Activated CD4-positive, alpha-beta T cell treated with anti-CD3 and anti-CD28 coated beads, Interleukin-2, Interleukin-6, amounts not matched to agents 100 ng/mL and 50 ng/mL, durations not matched to agents 16 hours and 8 hours (primary cell): ENCODE measurements around the gene CHN2.

Experiments used
- DNase-seq: peaks from one replicate; pipeline ENCODE4 v3.0.0-alpha.2; 2020

Gene CHN2

DNA sequence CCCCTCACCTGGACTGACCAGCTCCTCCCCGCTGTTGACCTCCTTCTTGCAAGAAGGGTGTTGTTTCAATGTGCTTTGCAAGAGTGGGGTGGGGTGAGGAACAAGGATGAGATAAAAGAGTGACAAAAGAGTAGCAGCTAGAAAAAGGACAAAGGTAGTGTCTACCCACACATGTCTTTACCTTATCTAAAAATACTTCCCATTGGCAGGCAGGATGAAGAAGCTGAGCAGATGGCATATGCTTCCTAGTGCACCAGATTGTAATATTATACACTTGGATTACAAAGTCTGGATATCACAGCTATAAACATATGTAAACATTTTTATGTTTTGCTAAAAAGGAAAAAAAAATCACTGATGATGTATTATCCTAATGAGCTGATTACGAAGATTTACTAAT, 34.5 kb downstream of the CHN2 start:
- no peak for DNase-seq

DNA sequence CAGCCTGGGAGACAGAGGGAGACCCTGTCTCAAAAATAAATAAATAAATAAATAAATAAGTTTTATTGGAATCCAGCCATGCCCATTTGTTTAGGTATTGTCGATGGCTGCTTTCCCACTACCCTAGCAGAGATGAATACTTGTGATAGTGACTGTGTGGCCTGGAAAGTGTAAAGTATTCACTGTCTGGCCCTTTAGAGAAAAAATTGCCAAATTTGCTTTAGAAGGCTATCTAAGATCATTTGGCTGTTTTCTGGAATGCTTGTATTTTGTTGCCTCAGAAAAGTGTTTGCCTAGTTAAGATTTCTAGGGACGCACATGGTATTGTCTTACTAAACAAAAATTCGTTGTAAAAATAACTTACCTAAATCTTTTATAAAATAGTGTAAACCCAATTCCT, 35.4 kb downstream of the CHN2 start:
- DNase-seq = no peak

DNA sequence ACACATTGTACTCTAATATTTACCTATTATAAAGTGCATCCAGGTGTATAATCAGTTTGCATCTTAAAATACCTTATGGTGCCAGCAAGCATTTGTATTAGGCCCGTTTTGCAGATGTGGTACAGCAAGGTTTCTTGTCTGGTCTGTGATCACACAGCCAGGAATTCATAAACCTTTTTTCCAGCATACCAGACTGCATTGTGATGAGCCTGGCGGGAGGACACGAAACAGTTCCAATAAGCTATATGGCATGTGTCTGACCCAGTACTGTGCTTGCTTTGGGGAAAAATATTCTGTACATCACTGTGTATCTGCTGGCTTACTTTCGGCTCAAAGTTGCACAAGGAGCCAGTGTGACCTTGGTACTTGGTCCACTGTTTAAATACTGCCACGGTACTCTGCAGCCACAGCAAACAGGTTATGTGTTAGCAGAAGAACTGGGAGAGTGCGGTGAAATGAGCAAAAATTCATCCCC, 36.3 kb downstream of the CHN2 start:
- no peak for DNase-seq

DNA sequence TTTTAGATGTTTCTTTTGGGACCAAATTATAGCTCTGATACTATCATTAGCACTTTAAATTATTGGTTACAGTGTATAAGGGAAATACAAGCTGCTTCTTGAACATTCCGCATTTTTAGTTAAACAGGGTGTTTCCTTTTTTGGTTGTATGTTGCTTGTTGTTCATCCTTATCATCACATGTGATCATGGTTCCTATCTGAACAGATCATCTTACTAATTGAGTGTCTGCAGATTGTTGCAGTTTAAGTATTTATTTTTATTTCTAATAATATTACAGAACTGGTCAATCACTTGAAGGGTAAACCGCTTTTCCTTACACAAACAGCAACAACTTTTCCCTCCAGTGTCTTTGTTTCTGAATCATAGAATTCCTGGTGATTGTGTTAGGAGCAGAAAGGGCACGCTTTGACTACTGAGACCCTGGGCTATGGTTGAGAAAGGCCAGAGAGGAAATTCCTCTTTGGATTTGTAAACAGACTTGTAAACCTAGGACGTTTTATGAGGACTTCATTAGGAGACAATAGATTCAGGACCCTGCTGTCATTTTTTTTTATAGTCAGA, 37.2 kb downstream of the CHN2 start:
- no peak for DNase-seq

DNA sequence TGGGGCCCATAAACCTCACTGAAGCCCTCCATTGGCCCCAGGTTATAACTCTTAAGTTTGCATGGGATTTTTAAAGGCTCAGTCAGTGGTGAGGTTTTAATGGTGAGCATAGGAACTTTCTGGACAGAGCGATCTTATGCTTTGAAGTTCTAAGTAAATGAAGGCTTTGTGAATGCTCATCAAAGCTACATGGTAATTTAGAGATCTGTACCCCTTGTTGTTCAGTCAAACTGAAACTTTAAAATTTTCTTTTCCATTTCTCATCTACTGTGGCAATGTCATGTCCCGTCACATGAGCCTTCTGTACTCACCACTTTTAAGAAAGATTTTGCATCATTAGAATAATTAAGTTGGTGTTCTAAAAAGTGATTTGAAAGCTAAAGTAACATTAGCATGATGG, 39.9 kb downstream of the CHN2 start:
- peak; percentile 44 for DNase-seq

DNA sequence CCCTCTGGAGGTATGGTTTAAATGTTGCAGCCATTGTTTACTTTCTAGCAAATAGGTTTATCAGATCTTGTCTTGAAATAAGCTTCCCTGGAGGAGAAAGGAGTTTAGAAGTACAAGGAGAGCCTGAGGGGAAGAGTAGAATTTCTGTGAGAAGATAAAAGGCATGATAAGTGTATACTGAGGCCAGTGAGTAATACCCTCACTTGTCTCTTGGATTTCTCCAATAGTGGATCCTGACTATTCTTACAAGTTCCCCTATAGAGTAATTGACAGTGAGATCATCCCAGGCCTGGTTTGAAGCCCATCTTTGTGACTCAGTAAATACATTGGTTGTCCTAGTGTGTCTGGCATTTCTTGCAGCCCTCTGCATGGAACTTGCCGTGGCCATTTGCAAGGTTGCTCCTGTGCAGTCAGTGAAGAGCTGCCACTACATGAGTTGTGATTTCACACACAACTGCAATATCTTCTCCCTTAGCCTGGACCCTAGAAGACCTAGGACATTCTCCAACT, 41.6 kb downstream of the CHN2 start:
- no peak for DNase-seq

DNA sequence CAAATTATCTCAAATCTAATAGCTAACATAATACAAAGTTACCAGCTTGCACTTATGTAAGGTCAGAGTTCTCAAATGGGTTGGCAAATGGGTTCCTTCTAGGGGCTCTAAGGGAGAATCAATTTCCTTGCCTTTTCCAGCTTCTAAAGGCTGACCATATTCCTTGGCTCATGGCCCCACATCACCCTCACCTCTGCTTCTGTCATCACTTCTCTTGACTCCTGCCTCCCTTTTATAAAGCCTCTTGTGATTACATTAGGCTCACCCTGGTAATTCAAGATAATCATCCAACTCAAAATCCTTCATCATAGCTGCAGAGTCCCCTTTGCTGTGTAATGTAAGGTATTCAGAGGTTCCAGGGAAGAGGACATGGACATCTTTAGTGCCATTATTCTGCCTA, 42.1 kb downstream of the CHN2 start:
- DNase-seq = no peak

DNA sequence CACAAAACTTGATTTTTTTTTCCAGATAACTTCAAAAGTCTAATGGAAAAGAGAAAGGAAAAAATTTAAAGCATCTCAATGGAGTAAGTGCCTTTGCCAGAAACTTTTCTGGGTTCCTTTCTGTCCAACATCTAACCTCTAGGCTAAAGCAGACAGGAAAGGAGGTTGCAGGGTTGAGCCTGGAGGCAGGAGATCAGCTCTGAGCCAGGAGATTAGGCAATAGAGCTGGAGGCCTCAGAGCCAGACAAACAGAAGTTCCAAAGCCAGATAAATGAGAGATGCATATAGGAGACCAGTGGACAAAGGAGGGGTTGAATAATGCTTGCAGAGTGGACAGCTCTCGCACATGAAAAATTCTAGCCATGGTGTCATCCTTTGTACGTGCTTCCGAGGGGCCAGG, 42.9 kb downstream of the CHN2 start:
- no peak for DNase-seq

DNA sequence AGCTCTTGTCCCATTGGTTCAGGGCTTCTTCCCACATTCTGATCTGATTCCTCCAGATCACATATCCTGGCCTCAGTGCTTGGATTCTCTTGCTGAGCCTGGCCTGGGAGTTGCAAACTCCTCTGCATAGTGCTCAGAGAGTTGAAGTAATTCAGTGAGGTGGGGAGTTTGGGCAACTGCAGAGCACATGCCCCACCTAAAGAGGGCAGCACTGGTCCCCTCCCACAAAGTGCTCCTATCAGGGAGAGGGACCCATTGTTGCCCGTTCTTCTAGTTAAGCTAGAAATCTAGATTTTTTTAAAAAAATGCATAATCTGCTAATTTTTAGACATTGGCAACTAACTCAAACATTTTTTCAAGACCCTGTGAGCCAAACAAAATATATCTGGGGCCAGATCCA, 45.1 kb downstream of the CHN2 start:
- DNase-seq = peak; percentile 51

DNA sequence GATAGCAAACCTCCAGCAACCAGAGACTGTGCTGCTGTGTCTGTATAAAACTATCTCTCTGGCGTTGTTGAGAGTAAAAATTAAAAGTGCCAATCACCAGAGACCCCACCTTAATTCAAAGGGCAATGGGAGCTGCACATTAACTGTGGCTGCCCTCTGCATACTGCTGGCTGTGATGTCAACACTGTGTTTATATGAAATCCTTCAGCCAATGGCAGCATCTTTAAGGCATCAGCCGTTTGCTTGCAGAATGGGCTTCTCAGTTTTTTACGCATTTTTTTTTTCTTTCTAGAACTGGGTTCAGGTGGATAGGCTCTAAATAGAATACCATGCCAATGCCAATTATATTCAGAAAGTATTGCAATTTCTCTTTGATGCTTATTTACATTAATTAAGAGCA, 47.7 kb downstream of the CHN2 start:
- no peak for DNase-seq

DNA sequence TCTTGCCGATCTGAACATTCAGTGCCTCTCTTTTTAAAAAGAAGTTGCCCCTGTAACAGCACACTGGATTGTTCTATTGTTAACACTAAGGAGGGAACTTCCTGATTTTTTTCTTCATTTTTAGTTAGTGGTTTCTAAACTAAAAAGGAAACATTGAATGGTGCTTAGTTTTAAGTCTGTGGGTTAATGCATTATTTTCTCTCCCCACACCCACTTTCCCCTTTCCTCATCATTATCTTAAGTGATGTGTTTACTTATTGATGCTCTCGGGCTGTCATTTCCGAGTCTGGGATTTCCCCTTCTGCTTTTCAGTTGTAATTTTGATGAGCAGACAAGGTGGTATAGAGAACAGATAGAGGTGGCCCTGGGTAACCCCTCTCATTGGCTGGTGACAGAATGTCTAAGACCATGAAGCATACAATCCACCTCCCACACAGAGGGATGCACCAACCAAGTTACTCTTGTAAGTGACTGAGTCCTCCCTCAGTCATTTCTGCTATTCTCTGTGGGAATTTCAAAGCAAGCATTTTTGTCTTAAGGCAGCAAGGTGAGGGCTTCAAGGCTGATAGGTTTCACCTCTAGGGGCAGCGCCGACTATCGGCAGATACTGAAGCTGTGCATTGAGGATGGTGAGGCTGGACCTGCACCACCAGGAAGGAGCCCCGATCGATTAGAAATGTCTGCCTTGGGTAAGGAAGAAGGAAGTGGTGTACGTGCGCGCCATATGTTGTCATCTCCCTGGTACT, 49.5 kb downstream of the CHN2 start:
- peak; percentile 63 for DNase-seq

DNA sequence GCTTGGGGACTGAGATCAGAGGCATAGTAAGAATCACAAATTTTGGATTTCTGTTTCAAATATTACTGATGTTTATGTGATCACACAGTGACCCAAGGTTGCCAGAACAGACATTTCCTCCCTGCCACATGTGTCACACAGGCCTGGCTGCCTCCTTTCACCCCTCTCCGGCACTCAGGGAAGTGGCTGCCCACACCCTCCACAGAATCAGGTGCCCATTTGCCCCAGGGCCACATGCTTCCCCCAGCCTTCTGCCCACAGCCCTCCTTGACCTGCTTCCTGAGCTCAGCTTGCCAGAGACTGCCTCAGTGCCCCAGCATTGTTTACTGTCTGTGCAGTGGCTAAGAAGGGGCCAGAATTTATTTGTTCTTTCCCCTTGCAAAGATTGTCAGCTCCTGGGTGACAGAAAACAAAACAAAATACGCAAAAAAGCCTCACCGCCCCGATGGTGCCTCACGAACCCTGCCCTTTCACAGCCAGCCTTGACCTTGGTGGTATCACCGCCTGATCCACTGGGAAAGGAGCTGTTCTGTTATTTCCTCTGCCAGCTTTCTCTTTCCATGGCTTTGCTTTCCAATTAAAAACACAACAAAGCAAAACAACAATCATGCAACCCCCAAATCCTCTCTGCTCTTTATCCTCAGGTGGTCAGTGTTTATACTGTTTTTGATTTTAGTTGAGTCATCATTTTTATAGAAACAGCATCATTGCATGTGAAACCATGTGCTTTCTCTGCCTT, 52.8 kb downstream of the CHN2 start:
- no peak for DNase-seq

DNA sequence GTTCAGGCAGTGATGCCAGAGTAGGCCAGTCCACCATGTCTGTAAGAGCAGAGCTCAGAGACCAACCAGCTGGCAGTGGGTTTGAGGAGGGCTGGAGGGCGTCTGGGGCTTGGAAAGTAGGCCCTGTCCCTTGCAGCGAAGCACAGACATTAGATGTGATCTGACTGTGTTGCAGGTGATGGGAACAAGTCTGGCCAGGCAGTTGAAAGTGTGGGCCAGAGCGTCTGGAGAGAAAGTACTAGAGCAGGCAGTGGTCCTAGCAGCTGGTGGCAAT, 53.3 kb downstream of the CHN2 start:
- no peak for DNase-seq

DNA sequence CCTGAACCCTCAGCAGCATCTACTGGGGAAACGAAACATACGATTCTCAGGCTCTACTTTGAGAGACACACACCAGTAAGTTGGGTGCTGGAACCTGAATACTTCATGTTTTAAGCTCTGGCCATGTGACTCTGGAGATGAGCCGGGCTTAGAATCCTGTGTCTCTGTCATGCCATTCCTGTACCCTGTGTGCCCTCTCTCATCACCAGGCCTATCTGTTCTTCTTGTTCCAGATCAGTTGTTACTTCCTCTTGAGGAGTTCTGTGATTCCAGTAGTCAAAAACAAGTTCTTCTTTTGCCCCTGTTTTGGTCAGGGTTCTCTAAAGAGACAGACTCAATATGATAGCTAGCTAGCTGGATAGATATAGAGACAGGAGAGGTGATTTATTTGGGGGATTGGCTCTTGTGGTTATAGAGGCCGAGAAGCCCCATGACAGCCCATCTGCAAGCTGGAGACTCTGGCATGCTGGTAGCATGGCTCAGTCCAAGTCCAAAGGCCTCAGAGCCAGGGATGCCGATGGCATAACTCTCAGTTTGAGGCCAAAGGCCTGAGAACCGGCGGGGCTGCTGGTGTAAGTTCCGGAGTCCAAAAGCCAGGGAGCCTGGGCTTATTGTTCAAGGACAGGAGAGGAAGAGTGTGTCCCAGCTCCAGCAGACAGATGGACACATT, 54.3 kb downstream of the CHN2 start:
- no peak for DNase-seq

DNA sequence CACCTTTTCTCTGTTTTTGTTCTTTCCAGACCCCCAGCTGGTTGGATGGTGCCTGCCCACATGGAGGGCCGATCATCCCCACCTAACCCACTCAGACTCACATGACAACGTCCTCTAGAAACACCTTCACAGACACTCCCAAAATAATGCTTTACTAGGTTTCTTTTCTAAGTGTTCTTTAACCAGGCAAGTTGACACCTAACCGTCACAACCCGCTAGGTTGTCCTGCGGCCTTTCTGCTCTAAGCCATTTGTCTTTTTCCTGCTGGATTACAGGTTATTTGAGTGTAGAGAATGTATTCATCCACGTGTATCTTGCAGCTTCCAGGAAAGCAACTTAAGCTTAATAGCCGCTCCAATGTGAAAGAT, 54.8 kb downstream of the CHN2 start:
- no peak for DNase-seq

DNA sequence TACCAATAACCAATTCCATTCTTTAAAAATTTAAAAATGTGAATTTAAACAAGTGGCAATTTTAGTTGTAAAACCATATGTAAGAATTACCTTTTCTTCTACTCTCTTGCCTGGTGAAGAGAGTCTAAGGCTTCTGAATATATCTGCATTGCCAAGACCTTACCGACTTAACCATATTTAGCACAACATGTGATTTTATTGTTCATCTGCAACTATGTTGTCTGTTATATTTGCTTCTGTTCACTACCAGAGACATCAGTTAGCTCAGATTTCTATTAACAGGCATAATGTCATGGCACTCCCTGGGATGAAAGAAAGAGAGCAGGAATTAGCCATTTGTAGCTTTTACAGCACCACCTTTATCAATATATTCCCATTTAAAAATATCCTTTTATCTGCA, 55.3 kb downstream of the CHN2 start:
- no peak for DNase-seq

DNA sequence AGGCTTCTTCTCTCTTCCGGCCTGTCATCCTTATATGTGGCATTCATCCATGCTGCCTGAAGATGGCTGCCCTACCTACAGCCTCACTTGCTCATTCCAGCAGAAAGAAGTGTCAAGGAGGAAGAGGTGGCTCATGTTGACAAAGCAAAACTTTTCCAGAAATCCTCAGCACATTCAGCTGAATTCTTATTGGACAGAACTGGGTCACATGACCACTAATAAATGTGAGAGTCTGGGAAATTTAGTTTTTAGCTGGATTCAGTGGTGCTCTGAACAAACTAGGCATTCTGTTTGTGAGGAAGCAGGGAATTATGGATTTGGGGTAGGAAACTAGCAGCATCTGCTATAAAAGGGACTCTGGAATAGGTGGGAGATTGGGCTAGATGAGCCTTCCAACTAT, 58.6 kb downstream of the CHN2 start:
- DNase-seq = no peak

DNA sequence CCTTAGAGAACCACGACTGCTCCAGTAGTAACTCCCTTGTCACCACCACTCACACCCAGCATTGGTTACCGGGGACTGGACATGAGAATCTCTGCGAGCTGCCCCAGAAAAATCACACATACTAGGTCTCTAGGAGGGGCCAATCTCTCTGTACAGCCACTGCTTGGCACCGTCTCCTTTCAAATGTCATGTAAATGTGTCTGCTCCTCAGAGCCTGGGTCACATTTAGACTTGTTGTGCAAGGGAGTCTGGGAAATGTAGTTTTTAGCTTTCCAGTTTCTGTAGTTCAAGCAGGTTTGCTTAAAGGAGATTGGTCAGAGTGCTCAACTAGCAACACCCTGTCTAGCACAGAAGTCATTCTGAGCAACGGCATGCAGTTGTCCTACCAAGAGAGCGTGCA, 60.0 kb downstream of the CHN2 start:
- no peak for DNase-seq

DNA sequence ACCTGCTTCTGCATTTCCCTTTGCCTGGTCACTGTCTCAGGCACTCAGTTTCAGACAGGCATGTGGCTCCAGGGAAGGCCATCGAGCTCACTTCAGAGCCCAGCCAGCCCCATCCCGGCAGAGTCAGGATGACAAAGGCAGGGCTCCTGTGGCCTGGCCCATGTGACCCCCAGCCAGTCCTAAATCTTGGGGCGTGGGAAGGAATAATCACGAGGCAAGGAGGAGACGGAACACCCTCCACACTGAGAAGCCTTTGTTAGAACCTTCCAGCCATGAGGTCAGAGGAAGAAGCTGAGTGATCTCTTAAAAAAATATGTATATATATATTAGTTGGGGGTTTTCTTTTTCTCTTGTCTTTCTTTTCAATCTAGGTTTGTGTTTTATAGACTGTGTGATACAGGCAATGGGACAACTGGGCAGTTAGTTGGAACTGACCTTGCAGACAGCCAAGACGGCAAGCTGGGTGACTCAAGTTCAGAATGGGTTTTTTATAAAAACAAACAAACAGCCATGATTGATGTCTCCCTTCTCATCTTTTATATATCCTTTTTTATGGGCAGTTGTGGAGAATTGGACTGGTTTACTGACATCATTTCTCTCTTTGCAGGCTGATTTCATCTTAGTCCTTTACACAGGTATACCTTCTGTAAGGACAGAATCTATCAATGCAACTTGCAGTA, 60.8 kb downstream of the CHN2 start:
- no peak for DNase-seq

DNA sequence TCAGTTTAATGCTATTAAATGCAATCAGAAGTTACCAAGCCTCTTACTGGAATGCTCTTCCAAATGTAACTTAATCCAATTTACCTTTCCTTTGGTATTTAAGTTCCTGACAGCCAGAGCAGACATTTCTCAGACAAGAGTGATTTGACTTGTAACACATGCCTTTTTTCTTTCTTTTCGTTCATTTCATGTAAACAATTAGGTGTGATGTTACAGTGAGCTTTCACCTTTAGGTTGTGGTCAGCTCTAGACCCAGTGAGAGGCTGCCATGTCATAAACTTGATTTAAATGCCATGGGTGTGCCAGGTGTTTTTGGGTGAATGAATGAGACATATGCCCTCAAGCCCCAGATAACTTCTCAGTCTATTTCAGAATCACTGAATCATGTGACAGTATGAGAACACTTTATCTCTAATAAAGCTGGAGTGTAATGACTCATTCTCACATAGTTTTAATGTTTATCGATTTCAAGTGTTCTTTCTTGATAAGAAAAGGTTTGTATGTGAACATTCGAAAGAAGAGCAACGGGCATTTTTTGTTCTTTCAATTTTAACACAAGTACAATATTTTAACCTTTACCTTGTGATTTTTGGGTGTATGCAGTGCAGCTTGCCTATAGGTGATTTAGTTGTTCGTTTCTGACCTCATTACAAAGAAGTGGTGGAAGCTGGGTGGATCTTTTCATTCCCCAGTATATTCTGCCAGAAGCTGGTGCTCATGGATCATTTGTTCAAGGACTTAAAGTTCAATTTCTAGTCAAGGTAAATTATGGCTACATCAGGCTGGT, 61.5 kb downstream of the CHN2 start:
- DNase-seq = no peak

DNA sequence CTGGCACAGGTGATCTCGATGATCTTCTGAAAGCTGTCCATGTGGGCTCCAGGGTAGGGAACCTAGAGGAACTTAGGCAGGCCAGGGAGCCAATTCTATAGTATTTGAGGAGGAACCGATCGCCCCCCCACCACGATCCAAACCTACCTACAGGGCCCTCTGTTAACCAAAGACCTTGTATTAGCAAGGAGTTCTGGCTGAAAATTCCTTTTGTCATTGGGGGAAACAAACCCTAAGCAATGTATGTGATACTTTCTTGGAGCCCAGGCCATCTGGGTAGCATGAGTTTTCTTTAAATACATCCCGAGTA, 62.1 kb downstream of the CHN2 start:
- DNase-seq = no peak

DNA sequence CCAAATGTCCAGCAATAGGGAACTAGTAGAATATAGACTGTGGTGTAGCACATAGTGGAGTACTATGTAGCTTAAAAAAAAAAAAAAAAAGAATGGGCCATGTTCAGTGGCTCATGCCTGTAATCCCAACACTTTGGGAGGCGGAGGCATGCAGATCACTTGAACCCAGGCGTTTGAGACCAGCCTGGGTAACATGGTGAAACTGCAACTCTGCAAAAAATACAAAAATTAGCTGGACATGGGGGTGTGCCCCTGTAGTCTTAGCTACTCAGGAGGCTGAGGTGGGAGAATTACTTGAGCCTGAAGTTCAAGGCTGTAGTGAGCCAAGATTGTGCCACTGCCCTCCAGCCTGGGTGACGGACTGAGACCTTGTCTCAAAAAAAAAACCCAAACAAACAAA, 64.4 kb downstream of the CHN2 start:
- DNase-seq = no peak
